NOMO-1 treated with dmso at 0.1 percent for 144 hours (cell line): ENCODE measurements around the gene DNAL4.
"Not testable (repeated sequence)": the region's sequence is repeated elsewhere in the genome, so short reads cannot be mapped to it uniquely, and the experiment has no call there.

Experiments
- DNase-seq: peaks from one replicate; lab custom pipeline; 2025; ENCODE audit not compliant: unreplicated experiment; lab: John Stamatoyannopoulos, UW

DNAL4 gene

GRCh38 chr22:38828191-38828590 is 34.2 kb upstream of the DNAL4 start:
- no peak for DNase-seq

DNA sequence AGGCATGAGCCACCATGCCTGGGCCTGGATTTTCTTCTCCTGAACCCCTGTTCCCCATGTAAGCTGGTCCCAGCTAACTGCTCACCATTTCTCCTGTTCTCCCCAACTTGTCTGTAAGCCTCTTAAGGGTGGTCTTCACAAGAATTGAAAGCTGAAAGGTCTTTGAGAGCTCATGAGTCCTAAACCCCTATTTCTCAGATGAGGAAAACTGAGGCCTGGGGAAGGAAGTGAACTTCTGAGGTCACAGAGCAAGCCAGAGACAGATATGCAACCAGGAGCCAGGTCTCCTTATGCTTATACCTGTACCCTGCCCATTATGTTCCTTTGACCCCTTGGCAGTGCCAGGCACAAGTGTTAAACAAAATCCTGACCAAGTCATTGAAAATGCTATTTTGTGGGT is 33.6 kb upstream of the DNAL4 start:
- no peak for DNase-seq

GRCh38 chr22:38826801-38827200 is 32.9 kb upstream of the DNAL4 start:
- no peak for DNase-seq

- no peak for DNase-seq
These were observed 32.4 kb upstream of the DNAL4 start for GRCh38 chr22:38826386-38826785.

GRCh38 chr22:38824585-38824984 is 30.6 kb upstream of the DNAL4 start:
- peak; percentile 45 for DNase-seq

GRCh38 chr22:38823637-38824036 is 29.7 kb upstream of the DNAL4 start:
- no peak for DNase-seq

GRCh38 chr22:38823076-38823475 is 29.1 kb upstream of the DNAL4 start:
- no peak for DNase-seq

DNA sequence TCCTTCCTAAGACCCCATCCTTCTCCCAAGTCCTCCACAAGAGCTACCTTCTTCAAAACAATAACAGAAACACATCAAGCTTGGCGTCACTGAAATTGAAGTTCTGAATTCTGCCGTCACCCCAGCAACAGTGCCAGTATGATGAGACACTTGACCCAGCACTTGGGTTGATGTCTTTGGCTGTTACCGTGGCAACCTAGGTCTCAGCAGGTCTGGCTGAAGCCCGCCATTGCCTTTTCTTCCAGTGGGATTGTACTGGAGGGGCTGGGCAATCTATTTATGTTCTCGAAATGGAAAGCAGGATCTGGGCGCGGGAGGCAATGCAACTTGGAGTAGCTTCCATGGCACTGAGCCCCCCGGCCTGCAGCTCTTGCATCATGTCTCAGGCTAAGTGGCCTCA is 26.1 kb upstream of the DNAL4 start:
- no peak for DNase-seq

- no peak for DNase-seq
These were observed 25.5 kb upstream of the DNAL4 start for GRCh38 chr22:38819387-38819940.

GRCh38 chr22:38817196-38817595 is 23.3 kb upstream of the DNAL4 start:
- no peak for DNase-seq

GRCh38 chr22:38815842-38816241 is 21.9 kb upstream of the DNAL4 start:
- no peak for DNase-seq

- no peak for DNase-seq
These were observed 17.3 kb upstream of the DNAL4 start for GRCh38 chr22:38811241-38811640.

GRCh38 chr22:38805041-38805593 is 11.2 kb upstream of the DNAL4 start:
- DNase-seq = not testable (repeated sequence)

DNA sequence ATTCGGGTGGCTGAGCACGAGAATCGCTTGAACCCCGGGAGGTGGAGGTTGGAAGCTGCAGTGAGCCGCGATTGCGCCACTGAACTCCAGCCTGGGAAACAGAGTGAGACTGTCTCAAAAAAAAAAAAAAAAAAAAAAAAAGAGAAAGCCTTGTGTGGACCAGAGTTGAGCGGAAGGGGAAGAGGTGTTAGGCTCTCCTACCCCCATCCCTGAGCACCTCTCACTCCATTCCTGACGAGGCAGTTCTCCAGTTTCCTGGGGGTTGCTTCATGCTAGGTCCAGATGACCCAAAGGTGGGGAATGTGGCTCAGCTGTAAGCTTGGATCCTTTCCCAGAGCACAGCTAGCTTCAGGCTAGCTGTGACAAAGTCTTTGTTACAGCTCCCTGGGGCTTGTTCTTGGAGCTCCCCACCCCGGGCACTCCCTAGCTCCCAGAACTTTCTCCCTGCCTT is 8.8 kb upstream of the DNAL4 start:
- no peak for DNase-seq

DNA sequence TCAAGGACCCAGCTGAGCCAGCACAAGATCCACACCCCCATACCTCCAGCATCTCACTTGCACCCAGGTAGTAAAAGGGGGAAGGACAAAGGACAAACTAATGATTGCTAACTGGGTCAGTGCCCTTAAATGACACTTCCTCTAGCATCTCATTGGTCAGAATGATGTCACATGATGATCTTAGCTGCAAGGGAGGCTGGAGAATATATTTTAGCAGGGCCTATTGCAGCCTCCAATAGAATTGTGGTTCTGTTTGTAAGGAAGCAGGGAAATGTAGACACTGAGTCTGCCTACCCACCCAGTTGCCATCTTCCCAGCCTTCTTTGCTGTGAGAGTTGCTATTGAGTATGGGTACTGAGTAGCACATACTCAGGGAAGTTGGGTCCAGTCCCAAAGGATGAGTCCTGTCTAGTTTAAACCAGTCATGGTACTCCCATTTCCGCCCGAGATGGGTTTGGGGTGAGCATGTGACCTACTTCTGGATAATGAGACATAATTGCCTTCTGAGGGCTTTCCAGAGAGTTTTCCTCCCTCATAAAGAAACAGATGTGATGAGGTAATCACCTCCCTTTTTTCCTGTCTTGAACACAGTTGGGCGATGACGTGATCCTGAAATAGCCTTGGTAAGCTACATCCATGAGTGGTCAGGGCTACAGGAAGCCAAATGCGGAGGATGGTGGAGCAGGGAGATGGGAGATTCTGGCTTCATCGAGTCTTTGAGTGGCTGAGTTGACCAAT is 5.5 kb upstream of the DNAL4 start:
- DNase-seq = no peak

DNA sequence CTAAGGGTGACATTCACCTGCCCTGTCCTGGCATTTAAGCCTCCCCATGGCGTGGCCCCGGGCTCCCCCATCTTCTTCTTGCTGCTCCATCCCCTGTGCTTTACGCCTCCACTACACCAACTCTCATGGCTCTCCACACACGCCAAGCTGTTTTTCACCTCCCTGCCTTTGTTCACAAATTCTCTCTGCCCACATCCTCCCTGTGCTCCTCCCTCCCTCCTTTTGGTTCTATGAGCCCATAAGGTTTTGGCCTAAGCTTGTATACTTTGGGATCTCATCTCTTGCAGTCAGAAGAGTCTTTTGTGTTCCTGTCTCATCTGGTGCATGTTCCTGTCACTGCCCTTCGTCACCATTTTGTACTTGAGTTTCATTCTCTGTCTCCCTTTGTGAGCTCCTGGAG is 4.6 kb upstream of the DNAL4 start:
- DNase-seq = no peak

- DNase-seq = no peak
These were observed 2.5 kb upstream of the DNAL4 start for GRCh38 chr22:38796262-38796957.

DNA sequence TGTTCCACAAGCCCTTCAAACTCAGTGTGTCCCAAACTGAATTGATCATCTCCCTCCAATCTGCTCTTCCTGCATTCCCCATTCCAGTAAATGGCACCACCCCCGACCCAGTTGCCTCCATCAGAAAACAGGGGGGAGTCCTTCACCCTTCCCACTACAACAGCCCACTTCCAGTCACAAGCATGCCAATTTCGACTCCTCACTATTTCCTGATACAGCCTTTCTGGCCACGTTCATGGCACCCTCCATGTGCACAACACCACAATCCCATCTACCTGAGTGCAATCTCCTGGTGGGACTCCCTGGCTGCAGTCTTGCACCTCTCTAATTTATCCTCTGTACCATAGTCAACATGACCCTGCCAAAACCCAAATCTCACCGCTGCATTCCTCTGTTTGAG is 1.6 kb upstream of the DNAL4 start:
- DNase-seq = no peak

DNA sequence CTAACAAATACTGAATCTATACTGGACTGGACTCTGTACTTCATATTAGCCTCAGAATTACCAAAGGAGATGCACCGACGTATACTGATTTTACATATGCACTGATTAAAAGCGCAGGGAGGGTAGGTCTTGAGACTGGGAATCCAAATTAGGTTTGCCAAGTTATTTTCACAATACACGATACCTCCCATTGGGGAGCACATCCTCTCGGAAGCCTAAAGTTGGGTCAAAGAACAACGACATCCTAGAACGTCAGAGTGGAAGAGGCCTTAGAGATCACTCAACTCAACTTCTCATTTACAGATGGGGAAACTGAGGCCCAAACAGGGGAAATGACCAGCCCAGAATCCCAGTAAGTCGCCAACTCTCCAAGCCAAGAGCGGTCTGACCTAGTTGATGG is 626 bp downstream of the DNAL4 start:
- no peak for DNase-seq

DNA sequence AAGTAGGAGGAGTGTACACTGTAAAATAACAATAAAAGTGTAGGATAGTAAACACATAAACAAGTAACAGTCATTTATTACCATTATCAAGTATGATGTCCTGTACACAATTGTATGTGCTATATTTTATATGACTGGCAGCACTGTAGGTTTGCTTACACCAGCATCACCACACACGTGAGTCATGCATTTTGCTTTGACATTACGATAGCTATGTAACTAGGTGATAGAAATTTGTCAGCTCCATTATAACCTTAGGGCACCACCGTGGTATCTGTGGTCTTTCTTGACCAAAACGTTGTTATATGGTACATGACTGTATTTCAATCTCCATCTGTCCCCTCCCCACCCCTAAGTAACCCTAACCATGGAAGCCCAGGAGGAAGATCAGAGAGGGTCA is 1.1 kb downstream of the DNAL4 start:
- no peak for DNase-seq

DNA sequence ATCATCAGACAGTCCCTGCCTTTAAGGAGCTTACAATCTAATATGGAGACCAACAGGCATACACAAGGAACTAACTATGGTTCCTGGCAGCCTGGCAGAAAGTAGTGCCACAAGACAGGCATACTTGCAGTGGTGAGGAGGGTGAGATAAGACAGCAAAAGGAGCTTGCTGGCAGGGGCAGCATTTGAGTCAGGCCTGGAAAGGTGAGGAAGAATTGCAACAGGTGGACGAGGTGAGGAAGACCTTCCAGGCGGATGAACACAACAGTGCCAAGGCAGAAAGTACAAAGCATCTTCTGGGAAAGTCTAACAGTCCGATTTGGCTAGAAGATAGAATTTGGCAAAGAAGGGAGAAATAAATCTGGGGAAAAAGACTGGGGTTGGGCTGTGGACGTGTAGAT is 4.3 kb downstream of the DNAL4 start:
- DNase-seq = no peak

DNA sequence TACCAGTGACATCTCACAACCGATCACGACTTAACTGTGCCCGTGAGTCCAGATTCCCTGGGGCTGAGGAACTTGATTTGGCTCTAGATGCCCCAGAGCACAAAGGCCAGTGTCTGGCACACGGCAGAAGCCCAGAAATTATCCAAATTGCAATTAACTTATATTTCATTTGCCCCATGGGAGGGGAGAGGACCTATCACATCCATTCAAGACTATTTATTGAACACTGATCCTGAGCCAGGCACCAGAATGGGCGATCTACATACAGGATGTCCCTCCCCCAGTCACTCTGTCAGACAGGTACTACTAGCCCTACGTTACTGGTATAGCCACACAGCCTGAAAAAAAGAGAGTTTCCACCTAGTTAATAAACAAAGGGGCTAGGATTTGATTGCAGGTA is 5.1 kb downstream of the DNAL4 start:
- no peak for DNase-seq
